NCI-H2107 treated with DMSO at 0.1 percent for 48 hours (cell line): ENCODE data around the gene DENND2D.

Experiments used
- DNase-seq: peaks from one replicate; lab custom pipeline; 2025; ENCODE audit not compliant: unreplicated experiment; lab: John Stamatoyannopoulos, UW

The DENND2D gene

DNA sequence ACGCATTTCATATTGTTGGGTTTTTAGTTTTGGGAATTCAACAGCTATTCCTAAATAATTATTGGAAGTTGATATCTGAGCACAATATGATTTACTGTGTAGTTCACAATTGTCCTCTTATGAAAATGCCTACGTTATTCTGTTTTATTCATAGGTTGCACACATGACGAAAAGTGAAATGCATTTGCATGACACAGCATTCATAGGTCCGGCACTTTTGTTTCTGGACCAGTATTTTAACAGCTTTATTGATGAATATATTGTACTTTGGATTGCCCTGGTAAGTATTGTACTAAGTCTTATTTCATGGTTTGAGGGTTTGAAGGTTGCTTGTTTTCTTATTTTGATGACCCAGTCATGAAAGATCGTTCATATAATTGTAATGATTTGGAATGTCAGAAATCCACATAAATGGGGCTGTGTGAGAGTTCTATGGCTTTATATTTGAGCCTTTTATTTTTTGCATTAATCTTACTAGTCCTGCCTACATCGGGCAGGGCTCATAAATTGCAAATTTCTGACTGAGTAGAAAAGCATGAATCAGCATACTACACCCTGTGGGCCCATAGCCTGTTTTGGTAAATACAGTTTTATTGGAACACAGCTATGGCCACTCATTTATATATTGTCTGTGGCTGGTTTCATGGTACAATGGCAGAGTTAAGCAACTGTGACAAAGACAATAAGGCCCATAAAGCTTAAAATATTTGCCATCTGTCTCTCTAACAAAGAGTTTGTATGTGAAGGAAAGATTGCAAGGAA lies 17.0 kb downstream of the DENND2D start:
- no peak for DNase-seq

DNA sequence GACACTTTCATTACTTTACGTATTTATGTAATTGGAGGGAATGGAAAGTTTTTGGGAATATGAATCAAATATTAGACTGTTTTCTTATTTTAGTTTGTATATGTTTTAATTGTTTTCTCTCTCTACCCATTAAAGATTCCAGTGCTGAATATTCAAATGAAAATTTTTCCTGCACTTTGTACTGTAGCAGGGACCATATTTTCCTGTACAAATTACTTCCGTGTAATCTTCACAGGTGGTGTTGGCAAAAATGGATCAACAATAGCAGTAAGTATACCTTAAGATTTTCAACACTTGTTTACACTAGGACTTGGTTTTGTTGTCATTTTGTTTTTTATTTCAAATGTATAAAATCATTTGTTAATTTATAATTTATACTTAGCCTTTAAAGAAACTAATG lies 18.4 kb downstream of the DENND2D start:
- no peak for DNase-seq

DNA sequence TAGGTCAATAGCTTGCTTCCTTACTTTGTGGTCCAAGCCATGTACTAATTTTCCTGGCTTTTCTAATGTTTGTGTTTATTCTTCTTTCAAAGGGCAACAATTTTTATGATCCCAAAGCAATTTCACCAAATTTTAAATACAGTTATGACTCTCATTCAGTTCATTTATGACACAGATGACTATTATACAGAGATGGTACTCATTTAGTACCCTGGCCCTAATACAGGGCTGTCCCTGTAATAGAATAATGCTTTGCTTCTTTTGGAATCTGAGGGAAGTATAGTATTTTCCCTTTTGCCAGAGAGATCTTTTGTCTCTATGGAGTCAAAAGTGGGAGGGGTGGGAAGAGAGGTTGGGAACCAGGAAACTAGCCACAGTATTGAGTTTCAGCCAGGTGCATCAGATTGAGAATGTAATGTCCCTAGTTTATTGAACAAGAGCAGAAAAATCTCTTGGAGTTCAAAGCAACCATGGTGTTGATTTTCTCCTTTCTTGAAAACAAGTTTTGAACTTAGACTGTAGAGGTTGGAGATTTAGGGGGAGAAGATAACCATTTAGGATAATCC lies 20.4 kb downstream of the DENND2D start:
- peak; percentile 91 for DNase-seq

DNA sequence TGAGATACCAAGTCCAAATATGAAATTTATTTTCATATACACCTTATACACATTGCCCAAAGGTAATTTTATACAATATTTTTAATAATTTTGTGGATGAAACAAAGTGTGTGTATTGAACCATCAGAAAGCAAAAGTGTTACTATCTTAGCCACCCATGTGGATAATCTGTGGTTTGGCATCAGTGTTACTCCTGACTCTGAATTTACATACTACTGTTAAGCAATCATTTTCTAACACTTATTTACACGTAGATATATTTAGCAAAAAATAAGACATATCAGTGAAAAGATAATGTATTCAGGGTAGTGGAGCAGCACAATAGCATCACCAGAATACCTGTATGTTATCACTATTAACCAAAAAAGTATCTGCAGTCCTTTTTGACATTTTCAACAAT lies 23.8 kb downstream of the DENND2D start:
- DNase-seq, result no peak

DNA sequence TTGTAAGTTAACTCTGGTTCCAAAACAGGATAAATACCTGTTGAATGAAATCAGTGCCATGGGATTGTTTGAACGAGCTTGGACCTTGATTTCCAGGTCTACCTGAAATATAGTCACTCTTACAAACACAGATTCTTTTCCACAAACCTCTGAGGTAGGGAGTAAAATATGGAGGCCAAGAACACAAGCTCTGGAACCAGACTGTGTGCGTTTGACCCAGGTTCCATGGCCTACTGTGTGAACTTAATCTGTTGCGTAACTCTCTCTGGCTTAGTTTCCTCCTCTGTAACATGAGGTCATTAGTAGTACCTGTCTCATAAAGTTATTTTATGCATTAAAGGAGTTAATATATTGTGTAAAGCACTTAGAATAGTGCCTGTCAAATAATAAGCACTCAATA lies 25.1 kb downstream of the DENND2D start:
- no peak for DNase-seq

DNA sequence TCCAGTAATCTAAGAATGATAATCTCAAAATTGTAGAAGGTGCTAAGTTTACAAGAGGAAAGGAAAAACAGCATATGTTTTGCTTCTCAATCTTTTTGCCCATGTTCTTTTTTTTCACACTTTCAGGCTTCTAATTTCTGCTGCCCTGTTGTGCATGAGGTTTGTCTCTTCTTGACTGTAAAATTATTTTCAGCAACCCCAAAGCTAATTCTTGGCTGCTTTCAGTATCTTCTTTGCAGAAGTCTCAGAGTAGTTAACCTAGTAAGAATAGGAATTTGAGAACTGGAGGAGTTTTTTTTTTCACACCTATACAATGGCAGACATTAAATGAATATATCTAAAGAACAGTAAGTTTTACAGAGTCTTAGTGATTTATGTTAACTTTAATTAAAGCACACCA lies 26.4 kb downstream of the DENND2D start:
- no peak for DNase-seq

DNA sequence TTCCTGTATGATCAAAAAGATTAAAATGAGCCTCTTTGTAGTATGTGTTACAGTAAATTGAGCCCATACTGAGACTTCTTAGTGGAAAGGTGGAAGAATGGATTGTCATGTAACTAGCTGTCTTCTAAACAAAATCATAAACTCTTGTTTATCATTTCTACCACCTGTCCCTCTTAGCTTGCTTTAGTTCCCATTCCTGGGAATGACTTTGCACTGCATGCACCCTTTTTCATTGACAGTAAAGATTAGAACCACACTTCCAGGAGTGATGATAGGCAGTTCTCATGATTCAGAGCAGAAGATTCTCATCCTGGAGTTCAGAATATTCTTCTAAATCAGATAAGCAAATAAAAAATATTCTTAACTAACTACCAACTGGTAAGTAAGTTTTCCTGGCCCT lies 28.0 kb downstream of the DENND2D start:
- no peak for DNase-seq

DNA sequence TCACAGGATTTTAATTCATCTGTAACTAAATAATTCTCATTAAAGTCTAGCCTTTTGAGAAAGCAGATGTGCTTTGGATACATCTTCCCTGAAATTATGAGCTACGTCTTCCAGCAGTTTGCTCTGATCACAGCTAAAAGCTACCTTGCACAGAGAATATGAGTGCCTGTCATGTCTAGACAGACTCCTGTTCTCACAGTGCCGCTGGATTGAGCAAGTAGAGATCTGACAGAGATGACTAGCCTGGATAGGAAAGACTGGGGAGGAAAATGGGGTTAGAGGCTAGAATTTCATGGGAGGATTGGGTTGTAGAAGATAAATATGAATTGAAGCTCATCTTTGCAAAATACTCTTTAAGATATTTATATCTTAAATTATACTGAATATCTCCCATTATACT lies 36.3 kb downstream of the DENND2D start:
- no peak for DNase-seq

DNA sequence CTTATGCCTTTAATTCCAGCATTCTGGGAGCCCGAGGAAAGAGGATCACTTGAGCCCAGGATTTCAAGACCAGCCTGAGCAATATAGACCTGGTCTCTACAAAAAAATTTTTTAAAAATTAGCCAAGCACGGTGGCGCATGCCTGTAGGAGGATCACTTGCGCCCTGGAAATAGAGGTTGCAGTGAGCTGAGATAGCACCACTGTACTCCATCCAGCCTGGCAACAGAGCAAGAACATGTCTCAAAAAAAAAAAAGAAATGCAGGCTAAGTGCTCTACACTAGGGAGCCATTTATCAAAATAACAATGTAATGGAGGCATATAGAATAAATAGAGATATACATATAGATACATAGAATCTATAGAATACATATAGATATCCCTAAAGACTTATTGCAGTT lies 37.1 kb downstream of the DENND2D start:
- DNase-seq, result no peak

DNA sequence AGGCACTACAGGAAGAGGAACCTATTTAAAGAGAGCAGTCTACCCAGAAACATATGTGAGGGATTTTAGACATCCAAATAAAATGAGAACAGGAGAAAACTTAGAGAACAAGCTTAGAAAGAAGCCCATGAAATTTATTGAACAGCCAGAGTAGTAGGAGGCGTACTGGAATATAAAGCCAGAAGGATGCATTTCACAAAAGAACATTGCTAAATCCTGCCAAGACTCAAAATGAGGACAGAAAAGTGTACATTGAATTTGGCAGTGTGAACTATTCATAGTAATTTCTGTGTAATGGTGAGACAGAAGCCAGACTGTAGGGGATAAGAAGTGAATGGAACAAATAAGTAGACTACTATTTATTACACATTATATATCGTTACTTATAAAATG lies 38.0 kb downstream of the DENND2D start:
- no peak for DNase-seq

DNA sequence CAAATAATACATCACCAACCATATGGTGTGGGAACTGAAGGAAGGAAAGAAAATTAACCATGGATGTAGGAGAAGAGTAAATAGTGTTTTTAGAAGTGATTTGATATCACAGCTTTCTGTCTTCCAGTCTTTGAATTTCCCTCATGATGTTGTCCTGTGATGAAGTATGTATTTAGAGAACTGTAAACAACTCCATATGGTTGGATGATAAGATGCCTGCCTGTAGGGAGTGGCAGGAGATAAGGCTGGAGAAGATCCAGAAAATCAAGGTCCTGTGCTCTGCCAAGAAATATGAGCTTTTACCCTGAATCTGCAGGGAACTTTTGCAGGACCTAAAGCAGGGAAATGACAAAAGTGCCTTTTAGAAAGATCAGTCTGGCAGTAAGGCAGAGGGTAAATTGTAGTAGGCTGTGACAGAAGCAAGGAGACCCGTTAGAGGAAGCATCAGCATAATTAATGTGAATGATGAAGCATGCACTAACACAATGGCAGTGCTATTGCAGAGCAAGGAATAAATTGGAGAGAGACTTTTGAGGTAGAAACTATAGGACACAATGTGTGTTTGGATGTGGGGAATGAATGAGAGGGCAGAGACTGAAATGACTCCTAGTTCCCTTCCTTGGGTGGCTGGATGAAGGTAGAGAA lies 38.5 kb downstream of the DENND2D start:
- DNase-seq, result no peak

DNA sequence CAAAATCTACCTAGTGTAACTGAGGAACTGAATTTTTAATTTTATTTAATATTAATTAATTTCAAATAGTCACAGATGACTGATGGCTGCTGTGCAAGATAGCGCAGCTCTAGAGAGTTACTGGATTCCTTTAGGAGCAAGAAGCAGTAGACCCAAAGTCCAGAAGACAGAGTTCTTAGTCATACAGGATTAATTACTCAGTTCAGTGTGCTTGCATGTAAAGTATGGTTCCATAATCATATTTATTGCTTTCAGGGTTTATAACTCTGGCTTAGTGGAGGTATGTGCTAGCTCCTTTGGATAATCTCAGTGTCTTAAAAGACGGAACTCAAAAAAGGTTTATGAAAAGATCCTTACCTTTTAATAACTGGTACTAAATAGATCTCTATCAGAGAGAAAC lies 43.0 kb downstream of the DENND2D start:
- no peak for DNase-seq

DNA sequence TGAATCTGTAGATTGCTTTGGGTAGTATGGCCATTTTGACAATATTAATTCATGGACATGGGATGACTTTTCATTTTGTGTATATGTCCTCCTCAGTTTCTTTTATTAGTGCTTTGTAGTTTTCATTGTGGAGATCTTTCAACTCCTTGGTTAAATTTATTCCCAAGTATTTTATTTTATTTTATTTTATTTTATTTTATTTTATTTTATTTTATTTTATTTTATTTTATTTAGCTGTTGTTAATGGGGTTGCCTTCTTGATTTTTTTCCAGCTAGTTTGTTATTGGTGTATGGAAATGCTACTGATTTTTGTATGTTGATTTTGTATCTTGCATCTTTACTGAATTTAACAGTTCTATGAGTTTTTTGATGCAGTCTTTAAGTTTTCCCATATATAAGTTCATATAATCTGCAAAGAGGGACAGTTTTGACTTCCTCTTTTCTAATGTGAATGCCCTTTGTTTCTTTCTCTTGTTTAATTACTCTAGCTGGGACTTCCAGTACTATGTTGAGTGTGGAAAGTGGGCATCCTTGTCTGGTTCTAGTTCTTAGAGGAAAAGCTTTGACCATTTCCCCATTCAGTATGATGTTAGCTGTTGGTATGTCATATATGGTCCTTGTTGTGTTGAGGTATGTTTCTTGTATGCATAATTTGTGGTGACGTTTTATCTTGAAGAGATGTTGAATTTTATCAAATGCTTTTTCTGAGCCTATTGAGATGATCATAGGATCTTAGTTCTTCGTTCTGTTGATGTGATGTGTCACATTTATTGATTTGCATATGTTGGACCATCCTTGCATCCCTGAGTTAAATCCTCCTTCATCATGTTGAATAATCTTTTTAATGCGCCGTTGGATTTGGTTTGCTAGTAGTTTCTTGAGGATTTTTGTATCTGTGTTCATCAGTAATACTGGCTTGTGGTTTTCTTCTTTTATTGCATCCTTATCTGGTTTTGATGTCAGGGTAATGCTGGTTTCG lies 46.1 kb downstream of the DENND2D start:
- no peak for DNase-seq

DNA sequence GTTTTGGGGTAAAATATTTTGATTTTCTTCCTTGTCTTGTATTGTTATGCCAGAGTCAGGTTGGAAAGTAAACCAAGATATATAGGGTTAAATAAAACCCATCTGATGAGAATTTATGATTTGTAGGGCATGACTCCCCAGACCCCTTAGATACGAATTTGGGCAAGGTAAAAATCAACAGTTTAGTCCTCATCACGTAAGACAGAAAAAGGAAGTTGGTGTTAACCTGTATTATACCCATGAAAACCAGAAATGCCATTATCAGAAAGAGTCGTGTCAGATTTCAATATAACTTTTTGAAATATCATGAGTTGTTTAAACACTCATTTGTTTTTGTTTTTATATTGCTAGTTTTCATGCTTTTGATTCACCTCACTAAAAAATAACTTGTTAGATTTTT lies 48.6 kb downstream of the DENND2D start:
- no peak for DNase-seq

DNA sequence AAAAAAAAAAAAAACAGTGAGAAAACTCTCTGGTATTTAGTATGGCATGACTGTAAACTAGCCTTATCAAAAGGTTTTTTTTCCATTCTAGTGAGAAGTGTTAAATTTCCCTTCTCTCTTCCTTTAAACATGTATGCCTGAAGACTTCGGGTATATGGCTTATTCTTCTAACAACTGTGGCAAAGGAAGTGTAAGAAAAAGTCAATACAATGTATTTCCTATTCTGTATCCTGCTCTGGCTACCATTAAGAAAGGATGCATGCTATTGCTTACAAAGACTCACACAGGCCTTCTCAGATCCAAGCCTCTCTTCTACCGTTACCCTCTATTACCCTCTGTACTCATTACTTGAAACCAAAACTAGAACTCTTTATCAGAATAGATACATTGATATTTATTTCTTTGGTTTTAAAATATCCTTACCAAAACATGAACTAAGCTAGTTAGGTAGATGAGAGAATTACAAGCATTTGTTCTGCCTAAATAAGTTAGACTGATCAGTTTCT lies 52.0 kb downstream of the DENND2D start:
- no peak for DNase-seq

DNA sequence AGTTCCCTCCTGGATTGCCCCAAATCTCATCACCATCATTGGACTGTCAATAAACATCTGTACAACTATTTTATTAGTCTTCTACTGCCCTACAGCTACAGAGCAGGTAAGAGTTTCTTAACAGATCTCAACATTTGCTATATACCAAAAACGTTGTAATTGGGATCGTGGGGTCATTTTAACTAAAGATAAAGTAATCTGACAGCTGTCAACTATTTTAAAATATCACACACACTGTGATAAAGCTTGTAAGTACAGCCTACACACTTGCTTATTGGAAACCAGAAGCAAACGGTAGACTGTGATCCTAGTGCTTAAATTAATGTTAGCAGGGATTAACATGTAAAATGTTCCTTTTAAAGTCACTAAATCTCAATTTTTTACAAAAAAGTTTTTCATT lies 52.5 kb downstream of the DENND2D start:
- no peak for DNase-seq

DNA sequence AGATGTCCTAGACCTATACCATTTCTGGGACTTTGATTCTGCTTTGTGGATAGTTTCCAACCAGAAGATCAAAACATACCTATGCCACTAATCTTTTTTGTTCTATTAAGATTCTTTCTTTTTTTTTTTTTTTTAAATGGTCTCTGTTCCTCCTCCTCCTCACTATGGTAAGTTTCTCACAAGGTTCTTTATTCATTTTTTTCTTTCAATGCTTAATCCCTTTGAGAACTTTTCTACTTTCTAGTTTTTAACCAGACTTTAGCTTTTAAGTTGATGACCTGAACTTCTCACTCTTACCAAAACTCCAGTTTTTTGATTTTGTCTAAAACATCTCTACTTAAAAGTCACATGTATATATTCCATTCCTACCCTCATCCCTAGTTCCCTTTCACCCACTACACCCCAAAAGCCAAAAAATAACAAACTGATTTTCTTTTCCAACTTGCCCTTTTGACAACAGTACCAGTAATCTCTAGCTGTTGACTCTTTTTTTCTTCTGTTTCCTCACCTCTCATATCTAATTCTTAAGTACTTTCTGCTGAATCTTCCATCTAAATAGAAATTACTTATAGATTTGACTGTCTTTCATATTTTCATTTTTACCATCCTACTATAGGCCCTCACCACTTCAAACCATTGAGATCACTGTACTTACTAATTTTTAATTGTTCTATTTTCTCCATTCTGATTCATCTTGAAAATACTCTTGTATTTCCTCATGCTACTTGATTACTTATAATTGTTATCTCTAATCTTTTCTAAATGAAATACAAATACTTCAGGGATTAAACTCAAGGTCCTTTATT lies 54.3 kb downstream of the DENND2D start:
- no peak for DNase-seq

DNA sequence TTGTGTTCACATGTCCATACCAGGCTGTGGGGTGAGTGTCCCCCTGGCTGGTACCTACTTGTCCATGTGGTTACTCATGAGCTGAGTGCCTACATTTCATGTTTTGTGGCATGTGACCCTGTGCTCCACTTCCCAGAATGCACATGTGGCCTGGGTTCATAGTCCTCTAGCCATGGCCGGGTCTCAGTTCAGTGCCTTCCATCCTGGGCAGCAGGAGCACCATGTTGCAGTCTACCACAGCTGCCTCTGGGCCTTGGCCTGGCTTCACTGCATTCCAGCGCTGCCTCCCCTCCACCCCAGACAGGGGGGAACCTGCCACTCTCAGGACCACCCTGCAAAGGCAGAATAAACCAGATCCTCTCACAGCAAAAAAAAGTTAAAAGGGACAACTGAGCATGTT lies 54.9 kb downstream of the DENND2D start:
- no peak for DNase-seq

DNA sequence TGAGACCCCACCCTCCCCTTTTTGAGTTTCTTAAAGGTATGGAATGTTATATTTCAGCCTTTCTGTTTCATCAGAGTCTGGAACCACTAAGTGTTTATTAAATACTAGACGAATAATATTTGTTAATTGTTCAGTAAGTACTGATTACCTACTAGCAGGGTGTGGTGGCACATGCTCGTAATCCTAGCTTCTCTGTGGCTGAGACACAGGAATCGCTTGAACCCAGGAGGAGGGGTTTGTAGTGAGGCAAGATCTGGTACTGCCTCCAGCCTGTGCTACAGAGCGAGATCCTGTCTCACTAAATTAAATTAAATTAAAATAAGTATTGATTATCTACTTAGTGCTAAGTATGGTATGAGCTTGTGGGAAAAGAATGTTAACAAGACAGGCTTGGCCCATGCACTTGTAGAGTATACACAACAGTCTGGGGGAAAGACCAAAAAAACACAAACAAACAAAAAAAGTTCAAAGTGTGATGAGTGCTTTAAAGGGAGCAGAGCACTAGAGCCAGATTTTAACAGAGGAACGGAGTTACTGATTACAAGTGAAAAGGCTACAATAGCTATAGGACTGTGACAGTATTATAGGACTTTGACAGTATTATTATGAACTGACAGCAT lies 58.0 kb downstream of the DENND2D start:
- no peak for DNase-seq
